ENCODE results near the gene MPRIP. TPM values are rescaled to one million over a fixed set of nuclear protein-coding genes. Genes with fewer than 3 reads are reported as not detected.

Gene MPRIP
- total RNA-seq, 1 experiment from 2014 or later, result 140 TPM

DNA sequence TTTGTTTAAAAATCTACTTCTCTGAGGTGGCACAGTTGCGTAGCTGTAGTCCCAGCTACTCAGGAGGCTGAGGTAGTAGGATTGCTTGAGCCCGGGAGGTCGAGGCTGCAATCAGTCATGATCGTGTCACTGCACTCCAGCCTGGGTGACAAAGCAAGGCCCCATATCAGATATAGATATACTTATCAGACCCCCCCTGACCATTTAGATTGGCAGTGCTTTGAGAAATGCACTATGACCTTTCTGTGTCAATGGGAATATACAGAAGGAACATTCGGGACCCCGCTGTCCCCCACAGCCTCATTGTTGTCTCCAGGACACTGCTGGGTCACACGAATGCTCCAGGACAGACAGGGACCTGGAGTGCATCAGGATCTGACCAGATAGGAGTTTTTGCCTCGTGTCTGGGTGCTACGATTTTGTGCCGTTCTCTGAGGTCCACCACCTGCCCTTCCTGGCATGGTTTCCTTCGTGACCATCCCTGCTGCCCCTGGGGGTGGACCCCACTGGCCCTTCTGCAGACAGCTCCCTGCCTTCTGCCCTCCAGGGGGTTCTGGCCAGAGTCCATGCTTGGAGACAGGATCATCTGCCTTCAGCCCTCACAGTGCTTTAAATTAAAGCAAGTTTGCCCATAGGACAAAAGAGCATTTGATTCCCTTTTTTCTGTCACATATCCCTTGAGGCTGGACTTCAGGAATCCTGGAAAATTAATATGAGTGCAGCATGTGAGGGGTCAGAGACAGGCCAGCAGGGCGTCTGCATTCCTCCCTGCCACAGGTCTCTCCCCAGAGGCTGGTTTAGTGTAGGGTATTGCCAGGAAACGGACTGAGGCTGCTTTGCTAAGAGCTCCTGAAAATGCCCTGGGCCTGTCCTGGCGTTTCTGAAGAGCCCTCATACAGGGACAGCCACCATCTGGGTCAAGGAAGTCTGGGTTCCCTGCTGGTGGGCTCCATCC, 144.6 kb downstream of the MPRIP start:
- POLR2A ChIA-PET, result no interaction called here
- TF ChIP-seq ESRRA (CRISPR knock-in tag; IDR thresholded peaks at IDR 0.05; ENCODE audit: borderline replicate concordance) (no peak), ZNF423 (CRISPR knock-in tag; IDR thresholded peaks at IDR 0.05) (no peak), ZNF317 (CRISPR knock-in tag; IDR thresholded peaks at IDR 0.05; ENCODE audit: borderline replicate concordance, low read depth) (no peak), SOX15 (CRISPR knock-in tag; IDR thresholded peaks at IDR 0.05) (no peak), IRF2 (CRISPR knock-in tag; IDR thresholded peaks at IDR 0.05; ENCODE audit: borderline replicate concordance, low read depth) (no peak), FOXJ3 (CRISPR knock-in tag; IDR thresholded peaks at IDR 0.05; ENCODE audit: borderline replicate concordance) (no peak)
- TF ChIP-seq, protein P1, sequence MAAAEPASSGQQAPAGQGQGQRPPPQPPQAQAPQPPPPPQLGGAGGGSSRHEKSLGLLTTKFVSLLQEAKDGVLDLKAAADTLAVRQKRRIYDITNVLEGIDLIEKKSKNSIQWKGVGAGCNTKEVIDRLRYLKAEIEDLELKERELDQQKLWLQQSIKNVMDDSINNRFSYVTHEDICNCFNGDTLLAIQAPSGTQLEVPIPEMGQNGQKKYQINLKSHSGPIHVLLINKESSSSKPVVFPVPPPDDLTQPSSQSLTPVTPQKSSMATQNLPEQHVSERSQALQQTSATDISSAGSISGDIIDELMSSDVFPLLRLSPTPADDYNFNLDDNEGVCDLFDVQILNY (CRISPR knock-in tag; IDR thresholded peaks at IDR 0.05), result no peak
- peaks cover 18% of the 10 kb centered on the region for H3K4me1 Mint-ChIP-seq
- no peak overlapping the region for H3K4me3 Mint-ChIP-seq
- H3K27ac Mint-ChIP-seq, result peak overlapping the region; percentile 43; the same call in 1 of the 2 replicates
- no peak for ATAC-seq
- CTCF ChIA-PET, result interaction anchor here (1.3 kb wide), 1 partner anchor 45 kb away, joined by 6 read pairs; no protein-coding TSS in a partner anchor
- no peaks in the 10 kb centered on the region for H3K27me3 Mint-ChIP-seq (ENCODE audit: low read depth)
- H3K36me3 Mint-ChIP-seq, result peaks cover 9% of the 10 kb centered on the region
- H3K9me3 Mint-ChIP-seq, result no peaks in the 10 kb centered on the region
- DNase-seq (ENCODE audit: low spot score), result no peak

DNA sequence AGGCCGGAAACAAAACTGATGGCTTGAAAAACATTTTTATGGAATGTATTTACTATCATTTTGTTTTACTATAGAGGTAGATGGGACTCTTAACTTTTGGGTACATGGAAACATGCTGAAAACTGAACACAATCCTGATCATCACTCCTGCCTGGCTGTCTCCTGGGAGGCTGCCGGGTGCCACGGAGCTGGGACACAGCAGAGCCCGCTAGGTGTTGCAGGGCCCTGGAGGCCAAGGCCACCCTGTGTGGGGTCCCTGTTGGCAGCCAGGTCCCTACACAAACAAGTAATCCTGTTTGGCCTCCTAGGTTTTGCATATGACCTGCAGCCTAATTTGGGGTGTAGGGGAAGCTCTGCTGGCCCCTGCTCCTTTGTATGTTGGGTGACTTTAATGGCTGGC, 146.3 kb downstream of the MPRIP start:
- no peaks in the 10 kb centered on the region for H3K9me3 Mint-ChIP-seq
- CTCF ChIA-PET, result interaction anchor here (0.8 to 1.0 kb wide), 2 partner anchors 42 to 81 kb away, joined by 3 to 4 read pairs; no protein-coding TSS in a partner anchor
- POLR2A ChIA-PET, result interaction anchor here (0.7 kb wide), 1 partner anchor 25 kb away, joined by 4 read pairs; no protein-coding TSS in a partner anchor
- H3K4me3 Mint-ChIP-seq, result no peak overlapping the region
- no peaks in the 10 kb centered on the region for H3K27me3 Mint-ChIP-seq (ENCODE audit: low read depth)
- TF ChIP-seq, protein P2, sequence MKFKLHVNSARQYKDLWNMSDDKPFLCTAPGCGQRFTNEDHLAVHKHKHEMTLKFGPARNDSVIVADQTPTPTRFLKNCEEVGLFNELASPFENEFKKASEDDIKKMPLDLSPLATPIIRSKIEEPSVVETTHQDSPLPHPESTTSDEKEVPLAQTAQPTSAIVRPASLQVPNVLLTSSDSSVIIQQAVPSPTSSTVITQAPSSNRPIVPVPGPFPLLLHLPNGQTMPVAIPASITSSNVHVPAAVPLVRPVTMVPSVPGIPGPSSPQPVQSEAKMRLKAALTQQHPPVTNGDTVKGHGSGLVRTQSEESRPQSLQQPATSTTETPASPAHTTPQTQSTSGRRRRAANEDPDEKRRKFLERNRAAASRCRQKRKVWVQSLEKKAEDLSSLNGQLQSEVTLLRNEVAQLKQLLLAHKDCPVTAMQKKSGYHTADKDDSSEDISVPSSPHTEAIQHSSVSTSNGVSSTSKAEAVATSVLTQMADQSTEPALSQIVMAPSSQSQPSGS (CRISPR knock-in tag; IDR thresholded peaks at IDR 0.05; ENCODE audit: borderline replicate concordance, low read depth), result no peak
- ATAC-seq (no peak), DNase-seq (ENCODE audit: low spot score) (no peak)
- H3K4me1 Mint-ChIP-seq, result peaks cover 18% of the 10 kb centered on the region
- no peak overlapping the region for H3K27ac Mint-ChIP-seq
- H3K36me3 Mint-ChIP-seq, result peaks cover 9% of the 10 kb centered on the region

DNA sequence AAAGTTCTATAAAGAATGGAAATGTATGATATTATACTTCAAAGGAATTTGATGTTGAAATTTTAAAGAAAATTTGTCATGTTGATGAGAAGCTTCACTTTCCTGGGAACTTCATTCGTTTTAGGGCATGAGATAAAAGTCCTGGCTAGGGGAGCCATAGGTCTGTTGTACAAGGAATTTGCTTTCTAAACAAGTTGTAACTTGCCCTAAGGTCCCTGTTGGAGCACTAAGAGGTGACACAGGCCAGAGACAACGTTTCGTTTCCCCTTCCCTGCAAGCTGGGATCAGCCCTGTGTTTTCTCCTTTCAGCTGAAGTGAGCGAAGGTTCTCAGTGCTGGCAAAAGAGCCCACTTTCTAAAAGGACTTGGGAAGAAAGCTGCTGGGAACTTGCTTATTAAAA, 147.3 kb downstream of the MPRIP start:
- ATAC-seq (no peak), DNase-seq (ENCODE audit: low spot score) (no peak)
- no peaks in the 10 kb centered on the region for H3K27me3 Mint-ChIP-seq (ENCODE audit: low read depth)
- H3K27ac Mint-ChIP-seq, result no peak overlapping the region
- H3K36me3 Mint-ChIP-seq, result peaks cover 9% of the 10 kb centered on the region
- no peak overlapping the region for H3K4me3 Mint-ChIP-seq
- H3K9me3 Mint-ChIP-seq, result no peaks in the 10 kb centered on the region
- peaks cover 15% of the 10 kb centered on the region for H3K4me1 Mint-ChIP-seq
- ChIA-PET POLR2A (no interaction called here), CTCF (interaction anchor here (0.6 to 1.1 kb wide), 2 partner anchors 48 to 124 kb away, joined by 3 to 7 read pairs; no protein-coding TSS in a partner anchor)
- TF ChIP-seq, protein P2 (CRISPR knock-in tag; IDR thresholded peaks at IDR 0.05; ENCODE audit: borderline replicate concordance, low read depth), result no peak
- TF ChIP-seq TCF7 (CRISPR knock-in tag; IDR thresholded peaks at IDR 0.05; ENCODE audit: low read depth) (no peak), ZNF121 (CRISPR knock-in tag; IDR thresholded peaks at IDR 0.05) (no peak), NR1H2 (CRISPR knock-in tag; IDR thresholded peaks at IDR 0.05) (no peak), ESRRA (CRISPR knock-in tag; IDR thresholded peaks at IDR 0.05; ENCODE audit: borderline replicate concordance) (no peak), FOXJ3 (CRISPR knock-in tag; IDR thresholded peaks at IDR 0.05; ENCODE audit: borderline replicate concordance) (no peak), NR3C1 (CRISPR knock-in tag; conservative IDR thresholded peaks at IDR 0.05; ENCODE audit: low read depth) (no peak), PRRX2 (CRISPR knock-in tag; IDR thresholded peaks at IDR 0.05) (no peak), ATF1 (CRISPR knock-in tag; IDR thresholded peaks at IDR 0.05) (no peak)
- TF ChIP-seq, protein P3, sequence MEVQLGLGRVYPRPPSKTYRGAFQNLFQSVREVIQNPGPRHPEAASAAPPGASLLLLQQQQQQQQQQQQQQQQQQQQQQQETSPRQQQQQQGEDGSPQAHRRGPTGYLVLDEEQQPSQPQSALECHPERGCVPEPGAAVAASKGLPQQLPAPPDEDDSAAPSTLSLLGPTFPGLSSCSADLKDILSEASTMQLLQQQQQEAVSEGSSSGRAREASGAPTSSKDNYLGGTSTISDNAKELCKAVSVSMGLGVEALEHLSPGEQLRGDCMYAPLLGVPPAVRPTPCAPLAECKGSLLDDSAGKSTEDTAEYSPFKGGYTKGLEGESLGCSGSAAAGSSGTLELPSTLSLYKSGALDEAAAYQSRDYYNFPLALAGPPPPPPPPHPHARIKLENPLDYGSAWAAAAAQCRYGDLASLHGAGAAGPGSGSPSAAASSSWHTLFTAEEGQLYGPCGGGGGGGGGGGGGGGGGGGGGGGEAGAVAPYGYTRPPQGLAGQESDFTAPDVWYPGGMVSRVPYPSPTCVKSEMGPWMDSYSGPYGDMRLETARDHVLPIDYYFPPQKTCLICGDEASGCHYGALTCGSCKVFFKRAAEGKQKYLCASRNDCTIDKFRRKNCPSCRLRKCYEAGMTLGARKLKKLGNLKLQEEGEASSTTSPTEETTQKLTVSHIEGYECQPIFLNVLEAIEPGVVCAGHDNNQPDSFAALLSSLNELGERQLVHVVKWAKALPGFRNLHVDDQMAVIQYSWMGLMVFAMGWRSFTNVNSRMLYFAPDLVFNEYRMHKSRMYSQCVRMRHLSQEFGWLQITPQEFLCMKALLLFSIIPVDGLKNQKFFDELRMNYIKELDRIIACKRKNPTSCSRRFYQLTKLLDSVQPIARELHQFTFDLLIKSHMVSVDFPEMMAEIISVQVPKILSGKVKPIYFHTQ (CRISPR knock-in tag; IDR thresholded peaks at IDR 0.05), result no peak
- TF ChIP-seq, protein P4, sequence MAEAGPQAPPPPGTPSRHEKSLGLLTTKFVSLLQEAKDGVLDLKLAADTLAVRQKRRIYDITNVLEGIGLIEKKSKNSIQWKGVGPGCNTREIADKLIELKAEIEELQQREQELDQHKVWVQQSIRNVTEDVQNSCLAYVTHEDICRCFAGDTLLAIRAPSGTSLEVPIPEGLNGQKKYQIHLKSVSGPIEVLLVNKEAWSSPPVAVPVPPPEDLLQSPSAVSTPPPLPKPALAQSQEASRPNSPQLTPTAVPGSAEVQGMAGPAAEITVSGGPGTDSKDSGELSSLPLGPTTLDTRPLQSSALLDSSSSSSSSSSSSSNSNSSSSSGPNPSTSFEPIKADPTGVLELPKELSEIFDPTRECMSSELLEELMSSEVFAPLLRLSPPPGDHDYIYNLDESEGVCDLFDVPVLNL (CRISPR knock-in tag; IDR thresholded peaks at IDR 0.05; ENCODE audit: borderline replicate concordance, low read depth), result no peak
- TF ChIP-seq, protein P5, sequence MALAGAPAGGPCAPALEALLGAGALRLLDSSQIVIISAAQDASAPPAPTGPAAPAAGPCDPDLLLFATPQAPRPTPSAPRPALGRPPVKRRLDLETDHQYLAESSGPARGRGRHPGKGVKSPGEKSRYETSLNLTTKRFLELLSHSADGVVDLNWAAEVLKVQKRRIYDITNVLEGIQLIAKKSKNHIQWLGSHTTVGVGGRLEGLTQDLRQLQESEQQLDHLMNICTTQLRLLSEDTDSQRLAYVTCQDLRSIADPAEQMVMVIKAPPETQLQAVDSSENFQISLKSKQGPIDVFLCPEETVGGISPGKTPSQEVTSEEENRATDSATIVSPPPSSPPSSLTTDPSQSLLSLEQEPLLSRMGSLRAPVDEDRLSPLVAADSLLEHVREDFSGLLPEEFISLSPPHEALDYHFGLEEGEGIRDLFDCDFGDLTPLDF (CRISPR knock-in tag; IDR thresholded peaks at IDR 0.05), result no peak
- TF ChIP-seq, protein P6, sequence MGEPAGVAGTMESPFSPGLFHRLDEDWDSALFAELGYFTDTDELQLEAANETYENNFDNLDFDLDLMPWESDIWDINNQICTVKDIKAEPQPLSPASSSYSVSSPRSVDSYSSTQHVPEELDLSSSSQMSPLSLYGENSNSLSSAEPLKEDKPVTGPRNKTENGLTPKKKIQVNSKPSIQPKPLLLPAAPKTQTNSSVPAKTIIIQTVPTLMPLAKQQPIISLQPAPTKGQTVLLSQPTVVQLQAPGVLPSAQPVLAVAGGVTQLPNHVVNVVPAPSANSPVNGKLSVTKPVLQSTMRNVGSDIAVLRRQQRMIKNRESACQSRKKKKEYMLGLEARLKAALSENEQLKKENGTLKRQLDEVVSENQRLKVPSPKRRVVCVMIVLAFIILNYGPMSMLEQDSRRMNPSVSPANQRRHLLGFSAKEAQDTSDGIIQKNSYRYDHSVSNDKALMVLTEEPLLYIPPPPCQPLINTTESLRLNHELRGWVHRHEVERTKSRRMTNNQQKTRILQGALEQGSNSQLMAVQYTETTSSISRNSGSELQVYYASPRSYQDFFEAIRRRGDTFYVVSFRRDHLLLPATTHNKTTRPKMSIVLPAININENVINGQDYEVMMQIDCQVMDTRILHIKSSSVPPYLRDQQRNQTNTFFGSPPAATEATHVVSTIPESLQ (CRISPR knock-in tag; IDR thresholded peaks at IDR 0.05), result no peak
